Measurements from ENCODE around the gene CNBD2.
"Not testable (repeated sequence)": the region's sequence is repeated elsewhere in the genome, so short reads cannot be mapped to it uniquely, and the experiment has no call there.

The CNBD2 gene

DNA sequence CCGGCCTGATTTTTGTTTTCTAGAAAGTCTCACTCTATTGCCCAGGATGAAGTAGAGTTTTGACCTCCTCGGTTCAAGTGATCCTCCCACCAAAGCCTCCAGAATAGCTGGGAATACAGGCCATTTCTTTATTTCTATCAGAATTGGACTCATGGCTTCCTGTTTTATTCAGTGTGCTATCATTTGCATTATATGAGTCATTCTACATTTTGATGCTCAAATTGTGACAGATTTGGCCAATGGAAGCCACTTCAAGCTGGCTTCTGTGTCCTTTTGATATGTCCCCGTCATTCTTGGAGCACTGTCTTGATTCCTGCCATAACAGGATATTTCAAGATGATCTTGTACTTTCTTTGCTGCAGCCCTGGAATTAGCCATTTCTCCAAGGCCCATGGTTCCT is 75.1 kb downstream of the CNBD2 start:
- TF ChIP-seq, protein P1, sequence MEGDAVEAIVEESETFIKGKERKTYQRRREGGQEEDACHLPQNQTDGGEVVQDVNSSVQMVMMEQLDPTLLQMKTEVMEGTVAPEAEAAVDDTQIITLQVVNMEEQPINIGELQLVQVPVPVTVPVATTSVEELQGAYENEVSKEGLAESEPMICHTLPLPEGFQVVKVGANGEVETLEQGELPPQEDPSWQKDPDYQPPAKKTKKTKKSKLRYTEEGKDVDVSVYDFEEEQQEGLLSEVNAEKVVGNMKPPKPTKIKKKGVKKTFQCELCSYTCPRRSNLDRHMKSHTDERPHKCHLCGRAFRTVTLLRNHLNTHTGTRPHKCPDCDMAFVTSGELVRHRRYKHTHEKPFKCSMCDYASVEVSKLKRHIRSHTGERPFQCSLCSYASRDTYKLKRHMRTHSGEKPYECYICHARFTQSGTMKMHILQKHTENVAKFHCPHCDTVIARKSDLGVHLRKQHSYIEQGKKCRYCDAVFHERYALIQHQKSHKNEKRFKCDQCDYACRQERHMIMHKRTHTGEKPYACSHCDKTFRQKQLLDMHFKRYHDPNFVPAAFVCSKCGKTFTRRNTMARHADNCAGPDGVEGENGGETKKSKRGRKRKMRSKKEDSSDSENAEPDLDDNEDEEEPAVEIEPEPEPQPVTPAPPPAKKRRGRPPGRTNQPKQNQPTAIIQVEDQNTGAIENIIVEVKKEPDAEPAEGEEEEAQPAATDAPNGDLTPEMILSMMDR (IDR thresholded peaks at IDR 0.05; ENCODE audit: insufficient read depth, low read depth, low read length, missing control alignments), result no peak
- H3K4me3 ChIP-seq (ENCODE audit: low read depth, low read length), result no peak overlapping the region
- no peak for DNase-seq (ENCODE audit: low read depth)

DNA sequence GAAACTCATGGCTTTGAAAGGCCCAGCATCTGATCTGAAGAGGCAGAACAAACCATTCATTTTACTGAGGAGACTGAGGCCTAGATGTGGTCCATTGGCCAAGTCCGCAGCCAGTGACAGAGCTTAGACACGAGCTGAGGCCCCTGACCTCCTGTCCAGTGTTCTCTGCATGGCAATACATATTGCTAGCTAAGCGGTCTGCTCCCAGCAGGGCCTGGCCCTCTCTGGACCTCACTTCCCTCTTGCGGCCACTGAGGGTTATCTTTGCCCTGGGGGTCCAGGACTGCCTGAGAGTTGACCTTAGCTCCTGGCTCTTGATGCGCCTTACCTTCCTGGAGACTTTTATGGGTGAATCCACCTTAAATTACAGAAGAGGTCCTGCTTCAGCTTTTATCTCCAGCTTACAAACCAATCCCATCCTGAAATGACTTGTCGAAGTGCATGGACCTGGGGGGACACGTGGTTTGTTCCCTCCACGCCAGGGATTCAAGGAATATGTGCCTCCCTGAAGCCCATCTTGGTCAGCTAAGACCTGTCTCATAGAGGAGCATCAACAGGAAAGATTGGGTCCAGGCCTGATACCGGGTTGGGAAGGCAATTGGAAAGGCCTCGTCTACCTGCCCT is 75.6 kb downstream of the CNBD2 start:
- H3K4me3 ChIP-seq (ENCODE audit: low read depth, low read length), result no peak overlapping the region
- TF ChIP-seq, protein P1 (IDR thresholded peaks at IDR 0.05; ENCODE audit: insufficient read depth, low read depth, low read length, missing control alignments), result no peak
- DNase-seq (ENCODE audit: low read depth), result no peak

- TF ChIP-seq, protein P1 (IDR thresholded peaks at IDR 0.05; ENCODE audit: insufficient read depth, low read depth, low read length, missing control alignments), result no peak
- no peak overlapping the region for H3K4me3 ChIP-seq (ENCODE audit: low read depth, low read length)
- DNase-seq (ENCODE audit: low read depth), result no peak
Measured at GRCh38 chr20:36045373-36045714, 77.0 kb downstream of the CNBD2 start.

- DNase-seq (ENCODE audit: low read depth); H3K4me3 ChIP-seq (ENCODE audit: low read depth, low read length): not testable (repeated sequence)
Measured at GRCh38 chr20:36046073-36046798, 77.8 kb downstream of the CNBD2 start.

- not testable (repeated sequence) for DNase-seq (ENCODE audit: low read depth)
Measured at GRCh38 chr20:36049408-36049807, 81.0 kb downstream of the CNBD2 start.

GRCh38 chr20:36050436-36051317 is 82.3 kb downstream of the CNBD2 start:
- H3K4me3 ChIP-seq (ENCODE audit: low read depth, low read length), result peak overlapping the region; percentile 100
- TF ChIP-seq, protein P1 (IDR thresholded peaks at IDR 0.05; ENCODE audit: insufficient read depth, low read depth, low read length, missing control alignments), result no peak
- DNase-seq (ENCODE audit: low read depth), result peak; percentile 95

More at GRCh38 chr20:36049408-36049807, 81.0 kb downstream of the CNBD2 start:
- H3K4me3 ChIP-seq (ENCODE audit: low read depth, low read length), result peak overlapping the region; percentile 100

- H3K4me3 ChIP-seq (ENCODE audit: low read depth, low read length), result peak overlapping the region; percentile 100
- no peak for DNase-seq (ENCODE audit: low read depth)
- TF ChIP-seq, protein P1 (IDR thresholded peaks at IDR 0.05; ENCODE audit: insufficient read depth, low read depth, low read length, missing control alignments), result no peak
Measured at GRCh38 chr20:36051318-36052116, 83.1 kb downstream of the CNBD2 start.
